Gastroesophageal sphincter (tissue), 3 donors: Measurements from ENCODE around the gene ZNF616.

Experiments
- CTCF ChIP-seq, 4 experiments: fragments of 200-600 bp in 2 of 4; fragments of 450-650 bp in 2 of 4; sonication (generic) in 1 of 4; IDR thresholded peaks; one replicate each; pipeline ENCODE4 v1.5.1; 2017 to 2019; ENCODE audit warnings: antibody characterized with exemption in 4 of 4, mild to moderate bottlenecking in 2 of 4, moderate library complexity in 2 of 4
- EP300 ChIP-seq: sonication (generic); formaldehyde crosslinking; IDR thresholded peaks from one replicate; pipeline ENCODE4 v1.6.1; 2017; ENCODE audit warnings: antibody characterized with exemption, mild to moderate bottlenecking
- POLR2A ChIP-seq, 2 donors: fragments of 450-650 bp; IDR thresholded peaks; one replicate each; pipeline ENCODE4 v1.6.1; 2017; ENCODE audit warnings: antibody characterized with exemption in 2 of 2, mild to moderate bottlenecking in 2 of 2, moderate library complexity in 1 of 2
- POLR2AphosphoS5 ChIP-seq: sonication (generic); formaldehyde crosslinking; IDR thresholded peaks from one replicate; pipeline ENCODE4 v1.6.1; 2017; ENCODE audit warnings: antibody characterized with exemption

- TF ChIP-seq CTCF (IDR thresholded peaks at IDR 0.05) = no peak
- no peak for TF ChIP-seq POLR2A (IDR thresholded peaks at IDR 0.05)
- TF ChIP-seq EP300 = no peak
- no peak for TF ChIP-seq POLR2AphosphoS5
Measured at GRCh38 chr19:52187407-52187806, 47.7 kb upstream of the ZNF616 start.
